ENCODE data around the gene MLKL. TPM values are rescaled to one million over a fixed set of nuclear protein-coding genes. Genes with fewer than 3 reads are reported as not detected.
"Not testable (repeated sequence)": the region's sequence is repeated elsewhere in the genome, so short reads cannot be mapped to it uniquely, and the experiment has no call there.

Gene MLKL
- total RNA-seq, 2 experiments from 2014 or later, result 30.3 TPM

- Mint-ChIP-seq H3K9me3 (ENCODE audit: low read depth) (peaks cover 2% of the 10 kb centered on the region), H3K27ac (no peak overlapping the region), H3K27me3 (no peaks in the 10 kb centered on the region), H3K4me1 (peaks cover 12% of the 10 kb centered on the region), H3K4me3 (no peak overlapping the region), H3K36me3 (ENCODE audit: low read depth) (no peaks in the 10 kb centered on the region)
- ChIA-PET POLR2A (interaction anchor here (0.6 kb wide), 1 partner anchor 629 kb away, joined by 3 read pairs; no protein-coding TSS in a partner anchor), CTCF (interaction anchor here (0.6 to 1.2 kb wide), 5 partner anchors 10 to 133 kb away, joined by 3 to 4 read pairs (median 4); no protein-coding TSS in a partner anchor)
- DNase-seq (no peak), ATAC-seq (no peak)
- intact Hi-C loops (cut with DNase I, micrococcal nuclease), result no loop called here
These were observed 29.4 kb upstream of the MLKL start for GRCh38 chr16:74729783-74730683.

- Mint-ChIP-seq H3K27ac (no peak overlapping the region), H3K9me3 (ENCODE audit: low read depth) (peaks cover 2% of the 10 kb centered on the region), H3K4me1 (peaks cover 12% of the 10 kb centered on the region), H3K36me3 (ENCODE audit: low read depth) (no peaks in the 10 kb centered on the region), H3K4me3 (no peak overlapping the region), H3K27me3 (no peaks in the 10 kb centered on the region)
- intact Hi-C loops (cut with DNase I, micrococcal nuclease), result no loop called here
- ATAC-seq (no peak), DNase-seq (no peak)
- CTCF ChIA-PET, result interaction anchor here (0.7 to 5.4 kb wide), 6 partner anchors 11 to 88 kb away, joined by 3 to 38 read pairs (median 6); partner anchors contain the start of gene MLKL
- POLR2A ChIA-PET, result interaction anchor here (0.6 kb wide), 1 partner anchor 135 kb away, joined by 3 read pairs; no protein-coding TSS in a partner anchor
These were observed 27.2 kb upstream of the MLKL start for GRCh38 chr16:74727903-74728302.

GRCh38 chr16:74726716-74727115 is 26.1 kb upstream of the MLKL start:
- ChIA-PET CTCF (interaction anchor here (0.6 to 5.4 kb wide), 14 partner anchors 9 to 654 kb away, joined by 3 to 38 read pairs (median 4); partner anchors contain the start of gene MLKL), POLR2A (no interaction called here)
- DNase-seq, result peak; percentile 70
- Mint-ChIP-seq H3K27me3 (no peaks in the 10 kb centered on the region), H3K27ac (no peak overlapping the region), H3K4me1 (peaks cover 12% of the 10 kb centered on the region), H3K36me3 (ENCODE audit: low read depth) (no peaks in the 10 kb centered on the region), H3K4me3 (no peak overlapping the region), H3K9me3 (ENCODE audit: low read depth) (peaks cover 2% of the 10 kb centered on the region)
- intact Hi-C loops (cut with DNase I, micrococcal nuclease), result loop anchor here (1.0 kb wide), 2 partner anchors 17 to 59 kb away; no protein-coding TSS in a partner anchor
- peak; percentile 65 for ATAC-seq

GRCh38 chr16:74725651-74726455 is 25.2 kb upstream of the MLKL start:
- ChIA-PET CTCF (interaction anchor here (0.6 to 5.4 kb wide), 16 partner anchors 10 to 638 kb away, joined by 3 to 38 read pairs (median 4); partner anchors contain the start of gene MLKL), POLR2A (no interaction called here)
- H3K36me3 Mint-ChIP-seq (ENCODE audit: low read depth), result no peaks in the 10 kb centered on the region
- H3K27ac Mint-ChIP-seq, result no peak overlapping the region
- ATAC-seq, result no peak
- DNase-seq, result no peak
- H3K27me3 Mint-ChIP-seq, result no peaks in the 10 kb centered on the region
- H3K4me3 Mint-ChIP-seq, result no peak overlapping the region
- peaks cover 2% of the 10 kb centered on the region for H3K9me3 Mint-ChIP-seq (ENCODE audit: low read depth)
- H3K4me1 Mint-ChIP-seq, result peaks cover 12% of the 10 kb centered on the region
- intact Hi-C loops (cut with DNase I, micrococcal nuclease), result loop anchor here (1.0 kb wide), 2 partner anchors 17 to 59 kb away; no protein-coding TSS in a partner anchor

- no peak overlapping the region for H3K4me3 Mint-ChIP-seq
- CTCF ChIA-PET, result interaction anchor here (0.6 to 5.4 kb wide), 10 partner anchors 12 to 466 kb away, joined by 3 to 38 read pairs (median 3); partner anchors contain the start of gene MLKL
- no peaks in the 10 kb centered on the region for H3K36me3 Mint-ChIP-seq (ENCODE audit: low read depth)
- DNase-seq (no peak), ATAC-seq (no peak)
- H3K9me3 Mint-ChIP-seq (ENCODE audit: low read depth), result peaks cover 2% of the 10 kb centered on the region
- POLR2A ChIA-PET, result no interaction called here
- H3K27me3 Mint-ChIP-seq, result no peaks in the 10 kb centered on the region
- H3K4me1 Mint-ChIP-seq, result peaks cover 3% of the 10 kb centered on the region
- intact Hi-C loops (cut with DNase I, micrococcal nuclease), result no loop called here
- H3K27ac Mint-ChIP-seq, result no peak overlapping the region
These were observed 24.3 kb upstream of the MLKL start for GRCh38 chr16:74724820-74725549.

- Mint-ChIP-seq H3K4me1 (no peaks in the 10 kb centered on the region), H3K27ac (no peak overlapping the region), H3K27me3 (no peaks in the 10 kb centered on the region), H3K36me3 (ENCODE audit: low read depth) (no peaks in the 10 kb centered on the region), H3K4me3 (no peak overlapping the region), H3K9me3 (ENCODE audit: low read depth) (peaks cover 2% of the 10 kb centered on the region)
- ATAC-seq (no peak), DNase-seq (no peak)
- intact Hi-C loops (cut with DNase I, micrococcal nuclease), result no loop called here
- CTCF ChIA-PET, result interaction anchor here (1.0 to 5.4 kb wide), 4 partner anchors 10 to 92 kb away, joined by 3 to 38 read pairs (median 4); no protein-coding TSS in a partner anchor
- POLR2A ChIA-PET, result no interaction called here
These were observed 22.6 kb upstream of the MLKL start for GRCh38 chr16:74723256-74723655.

GRCh38 chr16:74722156-74722555 is 21.5 kb upstream of the MLKL start:
- intact Hi-C loops (cut with DNase I, micrococcal nuclease); H3K27ac Mint-ChIP-seq; H3K27me3 Mint-ChIP-seq; POLR2A ChIA-PET; DNase-seq; ATAC-seq; H3K4me3 Mint-ChIP-seq; H3K36me3 Mint-ChIP-seq (ENCODE audit: low read depth); H3K9me3 Mint-ChIP-seq (ENCODE audit: low read depth); CTCF ChIA-PET; H3K4me1 Mint-ChIP-seq: not testable (repeated sequence)

GRCh38 chr16:74721716-74722115 is 21.1 kb upstream of the MLKL start:
- Mint-ChIP-seq H3K9me3 (ENCODE audit: low read depth) (no peaks in the 10 kb centered on the region), H3K4me3 (no peak overlapping the region), H3K36me3 (ENCODE audit: low read depth) (no peaks in the 10 kb centered on the region), H3K4me1 (no peaks in the 10 kb centered on the region), H3K27ac (no peak overlapping the region), H3K27me3 (no peaks in the 10 kb centered on the region)
- no peak for ATAC-seq
- intact Hi-C loops (cut with DNase I, micrococcal nuclease), result no loop called here
- ChIA-PET POLR2A (no interaction called here), CTCF (no interaction called here)
- DNase-seq, result no peak

GRCh38 chr16:74720579-74720978 is 19.9 kb upstream of the MLKL start:
- ATAC-seq, result no peak
- no peak for DNase-seq
- ChIA-PET CTCF (interaction anchor here (0.8 to 1.0 kb wide), 2 partner anchors 9 to 602 kb away, joined by 3 to 4 read pairs; no protein-coding TSS in a partner anchor), POLR2A (no interaction called here)
- Mint-ChIP-seq H3K4me3 (no peak overlapping the region), H3K36me3 (ENCODE audit: low read depth) (no peaks in the 10 kb centered on the region), H3K27ac (no peak overlapping the region), H3K27me3 (no peaks in the 10 kb centered on the region), H3K4me1 (no peaks in the 10 kb centered on the region), H3K9me3 (ENCODE audit: low read depth) (no peaks in the 10 kb centered on the region)
- intact Hi-C loops (cut with DNase I, micrococcal nuclease), result no loop called here

GRCh38 chr16:74718741-74719610 is 18.3 kb upstream of the MLKL start:
- intact Hi-C loops (cut with DNase I, micrococcal nuclease), result no loop called here
- POLR2A ChIA-PET, result no interaction called here
- Mint-ChIP-seq H3K4me3 (no peak overlapping the region), H3K4me1 (no peaks in the 10 kb centered on the region), H3K36me3 (ENCODE audit: low read depth) (no peaks in the 10 kb centered on the region), H3K27me3 (no peaks in the 10 kb centered on the region), H3K27ac (no peak overlapping the region), H3K9me3 (ENCODE audit: low read depth) (no peaks in the 10 kb centered on the region)
- DNase-seq (no peak), ATAC-seq (no peak)
- CTCF ChIA-PET, result interaction anchor here (0.8 to 1.0 kb wide), 2 partner anchors 11 to 45 kb away, joined by 3 read pairs; no protein-coding TSS in a partner anchor

Data from activated CD4-positive, alpha-beta T cell treated with anti-CD3 and anti-CD28 coated beads for 36 hours (primary cell).